GM21423 (cell line): Measurements from ENCODE around the gene MST1.

Experiments
- ATAC-seq: cut with Tn5 transposase; IDR thresholded peaks from one replicate; pipeline ENCODE4 v1.9.1; 2021; ENCODE audit warnings: mild to moderate bottlenecking, moderate library complexity; ENCODE audit not compliant: unreplicated experiment

MST1 gene

DNA sequence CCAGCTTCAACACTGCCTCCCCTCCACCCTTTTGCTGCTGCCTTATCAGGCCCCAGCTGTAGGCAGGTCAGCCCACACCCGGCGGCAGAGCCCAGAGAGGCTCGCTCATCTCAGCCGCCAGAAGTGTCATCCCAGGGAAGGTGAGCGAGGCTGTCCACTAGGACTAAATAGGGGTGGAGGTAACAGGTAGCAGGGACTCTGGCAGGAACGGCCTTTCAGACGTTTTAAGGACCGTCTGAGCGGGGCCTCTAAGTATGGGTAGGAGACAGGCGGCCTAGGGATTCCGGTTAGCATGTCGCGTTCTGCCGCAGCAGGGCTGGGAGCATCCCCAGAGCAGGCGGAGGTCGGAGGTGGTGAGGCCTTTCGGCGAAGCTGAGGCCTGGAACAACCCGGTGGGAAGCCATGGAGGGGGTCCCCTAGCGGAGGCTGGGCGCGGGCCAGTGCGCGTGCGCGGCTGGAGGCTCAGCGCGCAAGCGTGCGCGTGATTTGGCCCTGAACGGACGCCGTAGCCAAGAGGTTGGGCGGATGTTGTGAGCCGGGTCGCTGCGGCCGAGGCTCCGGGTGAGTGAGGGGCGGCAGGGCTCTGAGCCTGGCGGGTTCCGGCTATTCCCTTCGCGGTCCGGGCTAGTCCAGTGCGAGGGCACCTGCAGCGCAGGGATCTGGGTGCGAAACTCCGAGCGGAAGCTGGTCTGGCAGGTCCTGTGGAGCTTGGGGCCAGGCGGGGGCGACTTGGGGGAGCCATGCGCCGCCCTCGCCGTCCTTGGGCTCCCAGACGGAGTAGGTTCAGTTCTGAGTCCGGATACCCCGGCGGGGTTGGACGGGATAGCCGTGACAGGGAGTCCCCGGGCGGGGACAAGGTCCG, at the start of gene MST1, which contains the start of gene RNF123:
MST1 (minus strand) TSS at position 429 of the 862 bp plus-strand sequence. CDS start 783 bp downstream, outside the sequence.
RNF123 (plus strand) TSS at position 512 of the 862 bp plus-strand sequence. CDS start 1,609 bp downstream, outside the sequence.
- ATAC-seq, result peak; percentile 66

DNA sequence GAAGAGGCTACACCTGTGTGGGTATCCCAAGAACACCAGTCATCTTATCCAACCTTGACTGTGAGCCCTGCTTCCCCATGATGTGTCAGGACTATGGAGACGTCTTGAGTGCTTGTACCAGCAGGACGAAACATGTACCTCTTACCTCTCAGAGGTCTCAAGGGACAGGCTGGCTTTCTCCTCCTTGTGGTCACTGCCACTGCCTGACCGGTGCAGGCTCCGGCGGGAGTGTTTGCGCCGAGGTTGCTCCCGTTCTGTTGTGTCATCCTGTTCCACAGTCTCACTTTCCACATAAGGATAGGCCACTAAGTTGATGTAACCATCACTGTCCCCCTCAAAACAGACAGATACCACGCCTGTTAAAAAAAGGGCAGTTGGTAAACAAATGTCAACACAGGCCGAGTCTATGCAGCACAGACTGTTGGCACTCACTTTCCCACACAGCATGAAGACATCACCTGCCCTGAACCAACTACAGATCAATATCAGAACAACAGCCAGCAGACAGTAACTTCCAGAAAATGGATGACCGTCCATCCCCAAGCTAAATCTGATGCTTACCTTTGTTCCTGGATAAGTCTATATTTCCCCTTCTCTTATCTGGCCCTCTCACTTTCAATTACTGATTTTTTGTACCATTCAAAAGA, 48.9 kb upstream of the MST1 start:
- no peak for ATAC-seq

DNA sequence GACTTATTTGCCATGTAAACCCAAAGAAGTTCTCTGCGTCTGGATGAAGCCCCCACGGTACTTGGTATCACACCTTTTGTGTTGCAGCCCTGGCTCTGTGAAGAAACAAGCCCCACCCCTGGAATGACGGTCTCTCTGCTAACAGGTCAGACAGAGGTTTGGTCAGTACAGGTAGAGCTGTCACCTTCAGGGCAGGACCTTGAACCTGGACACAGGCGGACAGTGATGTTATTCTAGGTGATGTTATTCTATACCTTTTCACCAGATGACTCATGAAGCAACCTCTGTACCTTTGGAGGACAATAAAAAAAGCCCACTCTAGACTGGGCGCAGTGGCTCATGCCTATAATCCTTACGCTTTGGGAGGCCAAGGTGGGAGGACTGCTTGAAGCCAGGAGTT, 45.5 kb upstream of the MST1 start:
- ATAC-seq, result no peak

- ATAC-seq, result no peak
Measured at GRCh38 chr3:49733551-49733950, 44.3 kb upstream of the MST1 start.

GRCh38 chr3:49732597-49732996, 43.3 kb upstream of the MST1 start:
- ATAC-seq, result no peak

DNA sequence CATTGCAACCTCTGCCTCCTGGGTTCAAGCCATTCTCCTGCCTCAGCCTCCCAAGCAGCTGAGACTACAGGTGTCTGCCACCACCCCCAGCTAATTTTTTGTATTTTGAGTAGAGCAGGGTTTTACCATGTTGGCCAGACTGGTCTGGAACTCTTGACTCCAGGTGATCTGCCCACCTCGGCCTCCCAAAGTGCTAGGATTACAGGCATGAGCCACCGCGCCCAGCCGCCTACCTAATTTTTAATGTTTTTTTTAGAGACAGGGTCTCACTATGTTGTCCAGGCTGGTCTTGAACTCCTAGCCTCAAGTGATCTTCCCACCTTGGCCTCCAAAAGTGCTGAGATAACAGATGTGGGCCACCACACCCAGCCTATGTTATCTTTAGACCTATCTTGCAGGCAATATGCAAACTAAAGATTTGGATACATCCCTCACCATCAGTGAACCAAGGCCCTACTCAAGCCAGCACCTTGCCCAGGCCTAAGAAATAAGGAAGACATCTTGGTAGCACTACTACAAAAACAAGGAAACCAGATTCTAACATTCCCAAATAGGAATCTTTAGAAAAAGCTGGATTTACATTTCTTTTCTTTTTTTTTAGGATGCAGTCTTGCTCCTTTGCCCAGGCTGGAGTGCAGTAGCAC, 40.8 kb upstream of the MST1 start:
- ATAC-seq, result no peak

GRCh38 chr3:49727924-49728361, 38.7 kb upstream of the MST1 start:
- ATAC-seq, result no peak

- ATAC-seq, result no peak
Measured at GRCh38 chr3:49727154-49727923, 38.1 kb upstream of the MST1 start.

GRCh38 chr3:49725906-49726681, 36.8 kb upstream of the MST1 start:
- no peak for ATAC-seq

- no peak for ATAC-seq
Measured at GRCh38 chr3:49724586-49724985, 35.3 kb upstream of the MST1 start.

DNA sequence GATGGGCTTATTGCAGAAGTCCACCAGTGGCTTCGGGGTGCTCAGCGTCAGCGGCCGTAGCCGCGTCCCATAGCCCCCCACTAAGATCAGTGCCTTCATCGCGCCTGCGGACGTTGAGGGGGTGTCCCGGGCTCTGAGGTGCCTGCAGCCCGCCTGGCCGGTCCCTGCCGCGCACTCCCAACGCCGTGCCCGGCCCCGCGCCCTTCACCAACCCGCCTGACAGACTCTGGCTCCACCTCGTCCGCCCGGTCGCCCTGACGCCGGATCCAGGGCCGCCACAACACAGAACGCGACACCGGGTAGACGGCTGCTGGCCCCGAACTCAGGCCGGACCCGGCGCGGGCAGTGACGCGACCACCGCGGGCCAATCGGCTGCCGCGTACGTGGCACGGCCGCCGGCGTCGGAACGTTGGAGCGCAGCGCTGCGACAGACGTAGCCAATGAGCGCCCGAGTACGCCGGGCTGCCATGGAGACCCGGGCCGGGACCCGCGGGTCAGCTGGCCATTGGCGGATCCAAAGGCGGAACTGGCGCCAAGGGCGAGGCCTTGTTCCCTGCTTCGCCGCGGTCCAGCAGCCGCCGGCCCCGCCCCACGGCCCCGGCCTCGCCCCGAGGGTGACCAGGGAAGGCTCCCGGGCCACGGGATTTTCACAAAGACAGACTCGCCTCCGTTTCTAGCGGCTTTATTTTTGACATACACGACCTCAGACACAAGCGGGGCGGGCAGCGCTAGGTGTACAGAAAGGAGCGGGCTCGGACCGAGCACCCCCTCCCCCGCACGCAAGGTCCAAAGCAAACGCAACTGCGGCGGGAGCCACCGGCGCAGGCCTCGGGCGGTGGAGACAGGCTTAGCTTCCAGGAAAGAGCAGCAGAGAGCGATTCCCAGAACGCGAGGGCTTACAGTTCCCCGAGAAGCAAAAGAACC, 34.6 kb upstream of the MST1 start, which contains the start of gene GMPPB:
GMPPB (minus strand) TSS at position 324 of the 924 bp plus-strand sequence; CDS start at position 99, 225 bp downstream.
- ATAC-seq, result peak; percentile 71

- no peak for ATAC-seq
Measured at GRCh38 chr3:49723296-49723627, 34.0 kb upstream of the MST1 start.

DNA sequence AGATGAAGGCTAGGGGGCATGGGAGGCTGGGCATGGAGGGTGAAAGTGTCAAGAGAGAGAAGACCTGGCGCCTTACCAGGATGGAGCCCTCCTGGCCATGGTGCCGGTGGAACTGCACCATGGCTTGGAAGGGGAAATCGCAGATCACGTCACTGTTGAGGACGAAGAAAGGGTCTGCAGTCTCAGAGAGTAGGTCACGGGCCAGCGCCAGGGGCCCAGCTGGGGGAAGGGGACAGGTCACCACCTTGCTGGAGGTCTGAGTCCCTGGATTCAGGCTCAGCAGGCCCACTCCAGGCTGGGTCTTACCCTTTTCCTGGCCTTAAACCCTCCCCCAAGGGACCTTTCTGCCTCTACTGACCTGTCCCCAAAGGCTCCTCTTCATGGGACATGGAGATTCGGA, 33.6 kb upstream of the MST1 start:
- no peak for ATAC-seq

DNA sequence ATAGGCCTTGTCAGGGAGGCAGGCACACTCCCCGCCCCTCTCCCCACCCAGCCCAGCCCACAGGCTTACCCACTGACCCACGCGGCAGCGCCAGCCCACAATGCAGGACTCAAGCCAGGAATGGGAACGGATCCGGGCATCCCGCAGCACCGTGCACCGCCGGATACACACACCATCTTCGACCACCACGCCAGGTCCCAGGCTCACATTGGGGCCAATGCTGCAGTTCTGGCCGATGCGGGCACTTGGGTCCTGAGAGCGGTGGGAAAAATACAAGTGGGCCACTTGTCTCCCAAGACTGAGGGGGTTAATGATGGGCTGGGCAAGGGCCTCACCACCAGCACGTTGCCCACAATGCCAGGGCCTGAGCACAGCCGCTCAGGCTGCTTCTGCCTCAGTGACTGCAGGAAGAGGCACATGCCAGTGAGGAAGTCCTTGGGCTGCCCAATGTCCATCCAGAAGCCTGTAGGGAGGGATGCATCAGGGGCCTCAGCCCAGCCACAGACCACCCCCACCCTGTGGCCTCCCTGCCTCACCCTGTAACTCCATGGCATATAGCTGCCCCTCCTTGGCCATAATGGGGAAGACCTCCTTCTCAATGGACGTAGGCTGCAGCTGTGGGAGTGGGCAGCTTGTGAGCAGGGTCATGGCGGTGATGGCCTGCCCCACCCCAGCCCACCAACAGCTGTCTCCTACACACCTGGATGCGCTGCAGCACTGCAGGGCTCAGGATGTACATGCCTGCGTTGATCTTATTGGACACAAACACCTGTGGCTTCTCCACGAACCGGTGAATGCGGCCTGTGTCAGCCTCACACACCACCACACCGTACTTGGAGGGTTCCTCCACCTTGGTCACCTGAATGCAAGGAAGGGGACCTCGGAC, 32.9 kb upstream of the MST1 start:
- ATAC-seq, result no peak

DNA sequence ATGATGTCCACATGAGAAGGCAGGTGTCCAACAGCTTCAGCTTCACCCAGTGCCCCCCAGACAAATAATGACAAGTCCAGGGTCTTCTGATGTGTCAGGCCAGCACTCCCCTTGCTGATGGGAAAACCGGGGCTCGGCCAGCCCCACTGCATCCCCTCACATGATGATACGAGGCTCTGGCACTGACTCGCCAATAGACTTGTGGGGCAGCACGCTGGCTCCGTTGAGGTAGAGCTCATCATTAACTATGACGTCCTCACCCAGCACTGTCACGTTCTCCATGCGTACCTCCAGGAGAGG, 32.3 kb upstream of the MST1 start:
- no peak for ATAC-seq

GRCh38 chr3:49720855-49721595, 31.8 kb upstream of the MST1 start:
- no peak for ATAC-seq

DNA sequence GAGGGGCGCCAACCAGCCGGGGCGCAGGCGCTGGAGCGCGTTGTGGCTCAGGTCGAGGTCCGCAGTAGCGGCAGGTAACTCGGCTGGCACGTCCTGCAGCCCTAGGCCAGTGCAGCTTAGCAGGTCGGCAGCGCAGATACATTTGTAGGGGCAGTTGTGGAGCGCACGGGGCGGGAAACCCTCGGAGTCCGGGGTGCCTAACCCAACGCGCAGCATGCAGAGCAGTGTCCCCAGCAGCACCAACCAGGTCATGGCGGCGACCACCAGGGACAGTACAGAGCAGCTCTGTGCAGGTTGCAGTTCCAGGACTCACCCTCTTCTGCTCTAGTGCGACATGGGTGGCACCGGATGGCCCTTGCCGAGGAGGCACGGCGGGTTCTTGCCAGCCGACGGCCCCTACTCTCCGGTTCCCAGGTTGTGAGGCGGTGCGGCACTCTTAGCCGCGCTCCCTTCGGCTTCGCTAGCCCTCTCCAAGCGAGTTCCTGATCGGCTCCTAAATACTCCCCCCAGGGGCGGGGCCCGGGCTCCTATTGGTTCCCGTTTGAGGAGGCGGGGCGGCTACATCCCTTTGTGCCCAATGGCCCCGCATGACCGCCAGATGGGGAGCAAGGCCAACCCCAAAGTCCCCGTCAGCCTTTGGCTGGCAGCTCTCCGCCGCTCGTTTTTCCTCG, 30.1 kb upstream of the MST1 start, which contains the start of gene AMIGO3:
AMIGO3 (minus strand) TSS at position 471 of the 671 bp plus-strand sequence; CDS start at position 252, 219 bp downstream.
- peak; percentile 50 for ATAC-seq
